LNCAP (cell line): ENCODE measurements around the gene SHISA9.

Source experiments
- TF ChIP-seq, protein P1 (sequence below): fragments of 450-650 bp; IDR thresholded peaks from 2 replicates; pipeline ENCODE4 v1.5.1; 2017; ENCODE audit warnings: mild to moderate bottlenecking

Gene SHISA9

DNA sequence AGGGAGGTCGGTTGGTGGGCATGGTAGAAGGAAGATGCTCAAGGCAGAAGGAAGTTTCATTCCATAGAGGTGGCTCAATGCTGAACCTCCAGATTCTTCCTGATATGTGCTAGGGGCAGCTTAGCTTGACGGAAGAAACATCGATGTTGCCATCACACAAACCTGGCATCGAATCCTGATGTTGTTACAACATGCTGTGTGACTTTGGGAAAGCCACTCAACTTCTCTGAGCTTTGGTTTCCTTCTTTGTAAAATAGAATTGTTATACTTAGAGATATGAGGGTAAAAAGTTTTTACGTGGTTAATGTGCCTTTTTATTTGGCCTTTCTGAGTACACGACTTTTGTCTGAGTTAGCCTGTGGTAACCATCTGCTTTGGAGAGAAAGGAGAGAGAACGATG, 287.9 kb downstream of the SHISA9 start:
- TF ChIP-seq, protein P1, sequence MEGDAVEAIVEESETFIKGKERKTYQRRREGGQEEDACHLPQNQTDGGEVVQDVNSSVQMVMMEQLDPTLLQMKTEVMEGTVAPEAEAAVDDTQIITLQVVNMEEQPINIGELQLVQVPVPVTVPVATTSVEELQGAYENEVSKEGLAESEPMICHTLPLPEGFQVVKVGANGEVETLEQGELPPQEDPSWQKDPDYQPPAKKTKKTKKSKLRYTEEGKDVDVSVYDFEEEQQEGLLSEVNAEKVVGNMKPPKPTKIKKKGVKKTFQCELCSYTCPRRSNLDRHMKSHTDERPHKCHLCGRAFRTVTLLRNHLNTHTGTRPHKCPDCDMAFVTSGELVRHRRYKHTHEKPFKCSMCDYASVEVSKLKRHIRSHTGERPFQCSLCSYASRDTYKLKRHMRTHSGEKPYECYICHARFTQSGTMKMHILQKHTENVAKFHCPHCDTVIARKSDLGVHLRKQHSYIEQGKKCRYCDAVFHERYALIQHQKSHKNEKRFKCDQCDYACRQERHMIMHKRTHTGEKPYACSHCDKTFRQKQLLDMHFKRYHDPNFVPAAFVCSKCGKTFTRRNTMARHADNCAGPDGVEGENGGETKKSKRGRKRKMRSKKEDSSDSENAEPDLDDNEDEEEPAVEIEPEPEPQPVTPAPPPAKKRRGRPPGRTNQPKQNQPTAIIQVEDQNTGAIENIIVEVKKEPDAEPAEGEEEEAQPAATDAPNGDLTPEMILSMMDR: no peak

DNA sequence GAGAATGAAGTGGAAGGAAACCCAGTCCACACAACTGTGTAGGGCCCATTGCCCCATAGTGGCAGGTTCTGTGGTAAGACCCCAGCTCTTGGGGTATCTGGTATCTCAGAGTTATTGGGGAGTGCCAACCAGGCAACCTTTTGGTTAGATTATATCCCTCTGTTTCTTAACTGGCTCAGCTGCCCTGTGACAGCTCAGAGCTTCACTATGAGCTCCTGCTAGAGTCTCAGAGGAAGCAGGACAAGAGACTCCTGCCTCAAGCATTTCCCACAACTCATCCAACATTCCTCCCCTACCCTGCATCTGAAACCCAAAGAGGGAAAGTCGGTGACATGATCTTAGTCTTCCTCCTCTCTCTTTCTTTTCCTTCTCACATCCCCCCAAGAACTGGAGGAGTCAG, 292.3 kb downstream of the SHISA9 start:
- TF ChIP-seq, protein P1: no peak

DNA sequence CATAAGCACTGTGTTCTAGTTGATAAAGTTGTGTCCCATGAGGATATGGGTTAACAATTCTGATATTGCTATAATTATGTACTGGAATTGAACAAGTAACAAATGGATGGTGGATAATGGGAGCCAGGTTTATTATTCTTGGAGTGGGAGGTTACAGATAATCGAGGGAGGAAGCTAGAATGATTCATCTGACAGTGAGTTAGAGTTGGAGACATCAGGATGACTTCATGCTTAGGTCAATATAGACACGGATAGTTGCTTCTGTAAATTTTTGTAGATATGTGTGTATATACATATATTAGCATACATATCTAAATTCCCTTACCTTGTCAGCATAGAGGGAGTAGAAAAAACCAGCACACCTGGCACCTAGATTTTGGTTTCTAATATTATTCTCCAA, 293.4 kb downstream of the SHISA9 start:
- TF ChIP-seq, protein P1: no peak

DNA sequence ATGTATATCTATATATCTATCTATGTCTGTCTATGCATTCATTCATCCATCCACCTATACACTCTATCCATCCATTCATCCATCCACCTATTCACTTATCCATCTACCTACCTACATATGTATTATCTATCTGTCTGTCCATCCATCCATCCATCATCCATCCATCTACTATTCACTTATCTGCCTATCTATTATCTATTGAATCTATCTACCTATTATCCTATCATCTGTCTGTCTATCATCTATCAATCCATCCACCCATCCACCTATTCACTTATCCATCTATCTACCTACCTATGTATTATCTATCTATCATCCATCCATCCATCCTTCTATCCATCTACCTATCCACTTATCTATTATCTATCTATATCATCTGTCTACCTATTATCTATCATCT, 302.3 kb downstream of the SHISA9 start:
- TF ChIP-seq, protein P1: no peak

DNA sequence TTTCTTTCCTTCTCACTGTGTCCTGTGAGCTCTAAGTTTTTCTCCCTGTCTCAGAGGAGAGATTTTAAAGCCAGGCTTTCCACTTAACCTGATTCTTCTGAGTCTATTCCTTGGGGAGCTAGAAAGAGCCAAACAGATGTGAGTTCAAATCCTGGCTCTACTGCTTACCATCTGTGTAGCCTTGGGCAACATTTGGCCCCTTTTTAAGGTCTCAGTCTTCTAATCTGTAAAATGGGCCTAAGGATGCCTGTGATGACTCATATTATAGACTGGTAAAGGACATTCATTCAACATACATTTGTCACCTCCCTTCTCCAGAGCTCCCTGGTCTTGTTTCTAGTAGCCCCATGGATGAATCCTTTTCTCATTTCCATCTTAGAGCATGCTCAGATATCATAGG, 304.0 kb downstream of the SHISA9 start:
- TF ChIP-seq, protein P1: no peak

DNA sequence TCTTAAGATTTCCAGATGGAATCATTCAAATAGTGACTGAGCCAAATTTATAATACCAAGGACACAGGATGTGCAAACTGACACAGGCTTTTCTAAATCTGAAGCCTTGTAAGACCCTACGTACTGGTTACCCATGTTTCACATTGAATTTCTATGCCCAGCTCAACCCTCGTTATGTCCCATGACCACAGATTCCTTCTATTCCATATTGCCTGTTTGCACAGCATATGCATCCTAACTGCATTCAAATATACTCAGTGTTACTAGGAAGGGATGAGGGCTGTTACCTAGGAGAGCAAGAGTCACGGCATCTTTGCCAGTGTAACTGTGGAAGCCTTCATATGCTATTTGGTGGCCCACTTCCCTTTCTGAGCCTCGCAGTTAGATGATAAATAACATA, 305.2 kb downstream of the SHISA9 start:
- TF ChIP-seq, protein P1: no peak

DNA sequence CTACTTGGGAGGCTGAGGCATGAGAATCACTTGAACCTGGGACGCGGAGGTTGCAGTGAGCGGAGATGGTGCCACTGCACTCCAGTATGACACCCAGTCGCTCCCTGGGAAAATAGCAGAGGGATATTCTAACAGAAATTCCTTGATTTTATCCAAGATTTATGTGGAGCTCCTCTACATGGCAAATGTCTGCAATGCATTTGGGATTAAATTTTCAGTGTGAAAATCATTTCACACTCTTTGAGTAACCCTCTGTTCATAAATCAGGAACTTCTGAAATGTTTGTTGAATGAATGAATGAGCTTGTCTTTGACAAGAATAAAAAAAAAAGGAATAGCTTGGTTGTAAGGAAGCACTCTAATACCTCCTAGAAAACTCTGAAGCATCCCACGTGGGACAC, 305.8 kb downstream of the SHISA9 start:
- TF ChIP-seq, protein P1: no peak

DNA sequence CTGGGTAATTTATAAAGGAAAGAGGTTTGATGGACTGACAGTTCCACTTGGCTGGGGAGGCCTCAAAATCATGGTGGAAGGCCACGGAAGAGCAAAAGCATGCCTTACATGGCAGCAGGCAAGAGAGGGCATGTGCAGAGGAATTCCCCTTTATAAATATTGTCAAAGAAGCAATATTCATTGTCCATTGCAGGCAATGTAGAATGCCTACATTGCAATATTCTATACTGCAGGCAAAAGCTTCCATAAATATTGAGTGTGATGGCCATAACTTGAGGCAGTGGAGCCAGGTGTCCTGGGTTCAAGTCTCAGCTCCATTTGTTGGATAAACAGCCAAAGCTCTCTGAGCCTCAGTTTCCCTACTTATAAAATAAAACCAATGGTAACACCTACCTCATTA, 322.3 kb downstream of the SHISA9 start:
- TF ChIP-seq, protein P1: no peak
